HK-2 (cell line): ENCODE results near the gene PRR18.

Source experiments
- DNase-seq: peaks from one replicate; pipeline ENCODE4 v3.0.0-alpha.2; 2018; ENCODE audit not compliant: unreplicated experiment

The PRR18 gene

DNA sequence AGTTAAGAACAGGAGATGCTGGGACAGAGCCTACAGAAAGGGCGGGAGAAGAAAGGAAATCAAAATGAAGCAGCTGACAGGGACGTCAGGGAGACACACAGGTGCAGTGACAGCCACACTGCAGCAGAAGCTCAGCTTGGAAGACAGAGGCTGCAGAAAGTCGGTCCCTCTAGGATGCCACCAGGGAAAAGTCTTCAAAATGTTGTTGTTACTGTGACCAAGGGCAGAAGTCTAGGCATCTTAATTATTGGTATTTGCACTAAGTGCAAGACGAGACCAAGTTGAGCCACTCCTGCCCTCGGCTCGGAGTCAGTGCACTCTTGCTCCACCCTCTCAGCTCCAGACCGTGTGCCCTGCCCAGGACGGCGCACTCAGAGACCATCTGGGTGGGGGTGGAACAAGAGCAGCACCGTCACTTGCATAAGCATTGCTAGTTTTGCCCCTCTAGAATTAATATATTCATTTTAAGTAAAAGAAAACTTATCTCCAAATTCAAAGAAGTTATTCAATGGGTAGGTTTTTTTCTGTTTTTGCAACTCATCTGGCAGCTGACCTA is 2.6 kb downstream of the PRR18 start:
- DNase-seq: no peak

DNA sequence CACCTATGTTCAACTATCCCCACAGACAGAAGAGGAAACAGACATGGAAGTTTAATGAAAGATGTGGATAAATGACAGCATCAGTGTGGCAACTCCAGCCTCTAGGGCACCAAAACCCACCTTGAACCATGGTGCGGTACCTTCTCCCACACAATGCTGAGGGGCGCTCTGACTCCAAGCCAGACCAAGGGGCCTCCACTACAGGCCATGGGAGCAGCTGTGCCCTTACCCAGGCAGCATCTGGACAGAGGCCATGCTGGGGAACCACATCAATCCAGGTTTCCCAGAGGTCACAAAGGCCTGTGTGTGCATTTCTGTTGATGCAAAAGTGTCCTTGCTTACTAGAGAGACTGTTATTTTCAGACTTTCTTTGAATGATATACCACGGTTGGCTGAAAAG is 4.1 kb downstream of the PRR18 start:
- no peak for DNase-seq

- DNase-seq: no peak
Observed at GRCh38 chr6:166301611-166302529, 6.3 kb downstream of the PRR18 start.

- DNase-seq: no peak
Observed at GRCh38 chr6:166300357-166300987, 7.7 kb downstream of the PRR18 start.

DNA sequence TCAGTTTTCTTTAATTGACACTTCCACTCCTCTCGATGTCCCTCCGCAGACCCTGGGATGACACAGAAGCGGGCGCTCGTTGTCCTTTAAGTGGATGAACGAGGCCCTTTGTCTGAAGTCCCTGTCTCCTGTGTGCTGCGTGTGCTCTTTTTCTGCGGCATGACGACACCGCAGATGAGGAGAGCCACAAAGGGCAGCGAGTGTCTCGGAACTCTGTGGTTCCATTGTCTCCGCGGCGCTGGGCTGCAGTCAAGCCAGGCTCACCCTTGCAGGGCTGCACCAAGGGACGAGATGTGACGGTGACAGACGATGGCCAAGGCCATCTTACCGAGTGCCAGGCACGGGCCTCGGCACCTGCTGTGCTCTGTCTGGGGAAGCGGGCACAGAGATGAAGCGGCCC is 10.6 kb downstream of the PRR18 start:
- no peak for DNase-seq

- no peak for DNase-seq
Observed at GRCh38 chr6:166296035-166296883, 11.9 kb downstream of the PRR18 start.

DNA sequence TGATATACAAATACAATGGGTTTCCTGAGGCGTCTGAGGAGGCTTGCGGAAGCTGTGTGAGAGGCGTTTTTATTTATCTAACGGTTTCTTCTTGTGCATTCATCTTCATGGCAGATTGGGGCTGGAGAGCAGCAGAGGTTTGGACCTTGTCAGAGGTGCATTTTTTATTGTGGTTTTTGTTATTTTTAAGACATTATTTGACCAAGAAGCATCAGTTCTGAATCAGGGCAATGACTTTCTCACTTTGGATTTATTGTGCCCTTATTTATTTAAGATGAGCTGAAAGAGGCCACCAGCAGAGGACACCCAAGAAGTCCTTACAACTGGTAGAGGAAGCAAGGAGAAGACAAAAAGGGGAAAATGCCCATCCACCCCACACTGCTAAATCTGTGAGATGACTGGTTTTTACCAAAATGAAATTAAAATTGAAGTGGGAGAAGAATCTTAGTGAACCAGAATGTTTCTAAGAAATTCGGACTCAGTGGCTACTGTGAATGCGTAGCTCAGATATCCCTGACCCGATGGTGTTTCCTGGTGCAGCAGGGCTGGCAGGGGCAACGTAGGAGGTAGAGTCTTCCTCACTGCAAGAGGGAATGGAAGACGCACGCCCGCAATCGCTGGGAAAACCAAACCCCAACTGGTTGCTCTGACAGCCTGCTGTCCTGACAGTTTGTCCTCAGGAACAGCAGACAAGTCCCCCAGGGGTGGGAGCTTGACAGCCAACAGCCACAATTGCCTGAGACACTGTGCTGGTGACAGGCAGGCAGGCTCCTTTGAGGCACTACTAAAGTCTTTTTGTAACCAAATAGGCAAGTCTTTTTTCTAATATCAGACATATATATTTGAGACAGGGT is 14.2 kb downstream of the PRR18 start:
- DNase-seq: no peak

DNA sequence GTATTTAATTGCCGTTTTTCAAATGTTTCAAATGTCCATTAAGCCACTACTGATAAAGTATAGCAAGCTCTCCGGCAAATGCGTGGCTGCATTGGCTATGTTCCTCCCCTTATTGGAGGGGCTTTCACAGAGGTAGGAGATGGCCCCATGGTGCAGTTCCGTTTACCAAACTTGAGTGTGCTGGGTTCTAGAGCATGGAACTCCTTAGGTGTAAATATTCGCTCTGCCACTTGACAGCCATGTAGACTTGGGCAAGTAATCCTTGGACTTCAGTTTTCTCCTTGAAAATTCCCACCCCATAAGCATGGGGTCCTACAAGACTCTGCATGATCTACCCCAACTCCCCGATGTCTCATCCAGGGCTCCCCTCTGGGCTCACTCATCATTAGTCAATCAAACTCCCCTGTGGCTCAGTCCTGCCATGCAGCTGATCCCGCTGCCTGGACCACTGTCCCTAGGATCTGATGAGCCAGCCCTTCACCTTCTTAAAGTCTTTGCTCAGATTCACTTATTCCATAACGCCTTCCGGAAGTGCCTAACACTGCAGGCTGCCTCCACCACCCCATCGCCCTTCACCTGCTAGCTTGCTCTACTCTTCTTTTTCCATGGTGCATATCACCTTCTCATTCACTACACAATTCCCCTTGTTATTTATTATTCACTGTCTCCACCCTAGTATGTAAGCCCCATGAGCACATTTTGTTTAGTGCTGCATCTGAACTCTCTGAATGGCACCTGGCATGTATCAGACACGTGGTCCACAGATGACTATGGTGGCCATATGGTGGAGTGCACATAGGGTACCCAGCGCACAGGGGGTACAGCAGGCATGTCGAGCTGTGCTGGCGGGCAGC is 18.8 kb downstream of the PRR18 start:
- no peak for DNase-seq

DNA sequence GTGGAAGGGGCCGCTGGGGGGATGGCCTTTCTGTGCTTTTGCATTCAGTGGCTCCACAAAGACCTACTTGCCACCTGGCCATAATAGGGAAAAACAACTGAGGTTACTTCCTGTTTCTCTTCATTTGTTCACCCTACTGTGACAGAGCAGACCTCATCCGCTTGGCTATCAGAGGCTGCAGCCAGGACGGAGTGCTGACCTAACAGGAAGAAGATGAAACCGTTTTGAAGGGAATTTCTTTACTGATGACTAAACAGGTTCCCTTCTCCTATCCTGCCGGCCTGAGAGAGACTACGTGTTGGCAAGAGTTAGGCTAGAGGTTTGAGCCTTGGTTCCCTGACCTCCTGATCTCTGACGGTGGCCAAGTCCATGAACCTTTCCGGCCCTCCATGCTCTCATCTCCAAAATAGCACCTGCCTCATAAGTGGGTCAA is 21.3 kb downstream of the PRR18 start:
- no peak for DNase-seq

- no peak for DNase-seq
Observed at GRCh38 chr6:166285233-166285632, 23.0 kb downstream of the PRR18 start.

DNA sequence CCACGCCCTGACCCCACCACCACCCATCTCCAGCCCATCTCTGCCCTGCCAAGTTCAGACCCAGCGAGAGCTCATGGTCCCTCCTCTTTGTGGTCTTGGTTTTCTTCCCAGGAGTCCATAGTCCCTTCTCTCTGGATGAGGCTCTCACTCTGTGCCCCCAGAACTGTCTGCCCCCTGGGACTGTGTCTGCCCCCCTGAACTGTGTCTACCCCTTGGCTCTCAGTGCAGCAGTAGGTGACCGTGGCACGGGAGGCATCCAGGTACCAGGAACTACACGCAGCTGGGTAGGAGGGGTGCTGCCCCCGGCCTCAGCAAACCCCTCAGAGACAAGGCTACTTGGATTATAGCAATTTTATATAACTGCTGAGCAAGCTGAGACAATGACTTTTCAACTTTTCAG is 23.6 kb downstream of the PRR18 start:
- no peak for DNase-seq

DNA sequence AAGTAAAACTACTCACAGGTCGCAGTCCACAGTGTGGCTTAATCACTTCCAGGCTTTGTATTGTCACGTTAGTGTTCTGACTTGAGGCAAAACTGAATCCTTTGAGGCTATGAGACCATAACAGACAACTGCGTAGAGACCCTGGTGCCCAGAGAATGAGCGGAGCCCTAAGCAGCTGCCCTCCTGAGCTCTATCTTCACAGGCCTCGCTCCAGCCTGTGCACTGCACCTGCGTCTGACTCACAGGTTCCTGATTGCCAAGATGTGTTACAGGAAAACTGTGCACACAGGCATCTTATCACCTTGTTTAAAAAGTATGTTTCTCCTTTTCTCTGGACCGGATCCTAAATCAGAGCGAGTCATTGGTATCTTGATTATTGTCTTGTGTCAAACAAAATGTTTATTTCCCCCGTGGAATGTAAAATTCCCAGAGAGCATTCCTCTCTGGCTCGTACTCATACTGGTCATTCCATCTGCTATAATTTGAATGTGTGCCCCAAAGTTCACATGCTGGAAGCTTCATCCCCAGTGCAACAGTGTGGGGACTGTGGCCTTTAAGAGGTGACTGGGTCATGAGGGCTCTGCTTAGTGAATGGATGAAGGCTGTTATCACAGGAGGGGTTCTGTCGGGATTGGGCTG is 25.7 kb downstream of the PRR18 start:
- DNase-seq: no peak

DNA sequence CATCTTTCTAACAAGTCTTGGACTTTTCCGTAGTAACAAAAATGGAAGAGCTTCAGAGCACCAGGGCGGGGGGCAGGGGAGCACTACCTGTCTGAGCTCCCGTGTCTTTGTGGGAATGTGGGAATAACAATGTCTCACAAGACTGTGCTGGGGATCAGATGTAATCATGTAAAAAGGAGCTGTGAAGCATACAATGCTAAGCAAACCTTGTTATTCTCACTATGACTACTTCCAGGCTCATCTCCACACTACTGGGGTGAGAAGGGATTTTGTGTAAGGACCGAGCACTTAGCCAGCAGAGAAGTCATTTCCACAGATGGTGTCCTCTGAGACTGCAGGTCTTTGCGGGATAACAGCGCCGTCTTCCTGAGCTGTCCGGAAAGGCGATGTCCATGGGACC is 27.1 kb downstream of the PRR18 start:
- DNase-seq: no peak

GRCh38 chr6:166279393-166279679 is 28.9 kb downstream of the PRR18 start:
- no peak for DNase-seq

- no peak for DNase-seq
Observed at GRCh38 chr6:166278579-166279392, 29.4 kb downstream of the PRR18 start.

DNA sequence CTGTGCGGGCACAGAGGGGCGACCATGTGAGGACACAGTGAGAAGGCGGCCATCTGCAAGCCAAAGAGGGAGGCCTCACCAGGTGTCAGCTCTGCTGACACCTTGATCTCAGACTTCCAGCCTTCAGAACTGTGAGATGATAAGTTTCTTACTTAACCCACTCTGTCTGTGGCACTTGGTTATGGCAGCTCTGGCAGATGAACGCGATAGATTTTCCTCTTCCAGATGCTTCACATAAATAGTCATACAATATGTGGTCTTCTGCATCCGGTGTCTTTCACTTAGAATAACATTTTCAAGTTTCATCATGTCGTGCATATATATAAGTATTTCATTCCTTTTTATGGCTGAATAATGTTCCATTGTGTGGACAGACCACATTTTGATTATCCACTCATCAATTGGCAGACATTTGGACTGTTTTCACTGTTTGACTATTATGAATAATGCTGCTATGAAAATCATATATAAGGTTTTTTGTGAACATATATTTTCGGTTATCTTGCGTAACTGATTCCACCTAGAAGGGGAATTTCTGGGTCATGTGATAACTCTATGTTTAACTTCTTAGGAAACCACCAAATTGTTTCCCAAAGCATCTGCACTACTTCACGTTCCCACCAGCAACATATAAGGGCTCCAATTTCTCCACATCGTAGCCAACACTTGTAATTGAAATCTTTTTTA is 30.2 kb downstream of the PRR18 start:
- DNase-seq: no peak

GRCh38 chr6:166277018-166277417 is 31.2 kb downstream of the PRR18 start:
- DNase-seq: no peak

DNA sequence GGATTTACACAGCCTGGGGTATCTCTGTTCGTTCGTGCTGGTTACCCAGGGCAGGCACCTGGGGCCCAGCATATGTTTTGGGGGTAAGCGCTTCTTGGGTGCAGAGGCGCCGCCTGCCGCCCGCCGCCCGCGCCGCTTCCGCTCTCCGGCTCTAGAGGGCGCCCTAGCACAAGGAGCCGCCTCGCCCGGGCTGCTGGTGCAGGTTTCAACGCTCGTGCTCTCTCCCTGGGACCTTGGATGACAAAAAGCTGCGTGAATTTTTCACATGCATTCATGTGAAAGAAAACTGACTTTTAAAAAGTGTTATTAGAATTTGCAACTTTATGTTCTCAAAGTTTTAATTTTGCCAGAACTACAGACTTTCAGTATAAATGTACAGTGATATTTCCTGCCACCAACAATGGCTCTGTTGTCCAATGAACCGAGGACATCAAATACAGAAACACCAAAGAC is 32.5 kb downstream of the PRR18 start:
- peak; percentile 74 for DNase-seq
